ENCODE results near the gene TPRX2.

GRCh38 chr19:47865166-47865565 lies 6.1 kb downstream of the TPRX2 start:
- TF ChIP-seq, protein P1, sequence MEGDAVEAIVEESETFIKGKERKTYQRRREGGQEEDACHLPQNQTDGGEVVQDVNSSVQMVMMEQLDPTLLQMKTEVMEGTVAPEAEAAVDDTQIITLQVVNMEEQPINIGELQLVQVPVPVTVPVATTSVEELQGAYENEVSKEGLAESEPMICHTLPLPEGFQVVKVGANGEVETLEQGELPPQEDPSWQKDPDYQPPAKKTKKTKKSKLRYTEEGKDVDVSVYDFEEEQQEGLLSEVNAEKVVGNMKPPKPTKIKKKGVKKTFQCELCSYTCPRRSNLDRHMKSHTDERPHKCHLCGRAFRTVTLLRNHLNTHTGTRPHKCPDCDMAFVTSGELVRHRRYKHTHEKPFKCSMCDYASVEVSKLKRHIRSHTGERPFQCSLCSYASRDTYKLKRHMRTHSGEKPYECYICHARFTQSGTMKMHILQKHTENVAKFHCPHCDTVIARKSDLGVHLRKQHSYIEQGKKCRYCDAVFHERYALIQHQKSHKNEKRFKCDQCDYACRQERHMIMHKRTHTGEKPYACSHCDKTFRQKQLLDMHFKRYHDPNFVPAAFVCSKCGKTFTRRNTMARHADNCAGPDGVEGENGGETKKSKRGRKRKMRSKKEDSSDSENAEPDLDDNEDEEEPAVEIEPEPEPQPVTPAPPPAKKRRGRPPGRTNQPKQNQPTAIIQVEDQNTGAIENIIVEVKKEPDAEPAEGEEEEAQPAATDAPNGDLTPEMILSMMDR (conservative IDR thresholded peaks at IDR 0.05; ENCODE audit: low read depth, low read length): no peak
- no peak for TF ChIP-seq EZH2phosphoT487 (IDR thresholded peaks at IDR 0.05; ENCODE audit: borderline replicate concordance, low read length)

All from PC-3 (cell line).